ENCODE data around the gene LRBA. TPM values are rescaled to one million over a fixed set of nuclear protein-coding genes. Genes with fewer than 3 reads are reported as not detected.

Gene LRBA
- total and polyA plus RNA-seq, 9 of the 15 experiments (the other 6 are each of a cell fraction or from before 2014, with no cell fraction given), result 24.2 to 88.7 (median 59.7) TPM

DNA sequence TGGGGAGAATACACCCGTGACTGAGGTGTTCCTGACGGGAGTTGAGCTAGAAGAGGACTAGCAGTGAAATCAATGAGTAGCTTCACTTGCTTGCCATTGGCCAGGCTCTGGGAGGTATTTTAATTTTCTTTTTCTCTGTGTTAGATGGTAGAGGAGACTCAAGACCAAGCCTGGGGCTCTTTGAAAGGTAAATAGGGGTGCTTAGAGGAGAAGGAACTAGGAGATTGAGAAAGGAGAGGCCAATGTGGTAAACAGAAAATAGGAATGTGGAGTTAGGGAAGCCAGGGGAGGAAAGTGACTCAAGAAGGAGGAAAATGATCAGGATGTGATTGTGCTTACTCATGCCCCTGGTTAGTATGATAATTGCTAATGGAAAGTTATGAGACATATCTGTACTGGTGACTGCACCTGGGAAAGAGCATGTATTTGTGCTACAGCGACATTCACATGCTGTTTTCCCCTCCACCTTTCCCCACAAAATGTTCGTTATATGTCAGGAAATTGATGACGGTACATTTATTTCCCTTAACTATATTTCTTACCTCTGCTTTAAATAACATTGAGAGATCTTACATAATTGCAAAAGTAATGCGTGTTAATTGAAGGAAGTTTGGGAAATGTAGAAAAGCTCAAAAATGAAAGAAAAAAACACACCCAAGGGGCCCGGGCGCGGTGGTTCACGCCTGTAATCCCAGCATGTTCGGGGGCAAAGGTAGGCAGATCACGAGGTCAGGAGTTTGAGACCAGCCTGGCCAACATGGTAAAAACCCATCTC, 16.9 kb upstream of the LRBA start (continued):
- peak; percentile 99 for TF ChIP-seq ZNF316 (IDR thresholded peaks at IDR 0.05)
- TF ChIP-seq, protein P1, sequence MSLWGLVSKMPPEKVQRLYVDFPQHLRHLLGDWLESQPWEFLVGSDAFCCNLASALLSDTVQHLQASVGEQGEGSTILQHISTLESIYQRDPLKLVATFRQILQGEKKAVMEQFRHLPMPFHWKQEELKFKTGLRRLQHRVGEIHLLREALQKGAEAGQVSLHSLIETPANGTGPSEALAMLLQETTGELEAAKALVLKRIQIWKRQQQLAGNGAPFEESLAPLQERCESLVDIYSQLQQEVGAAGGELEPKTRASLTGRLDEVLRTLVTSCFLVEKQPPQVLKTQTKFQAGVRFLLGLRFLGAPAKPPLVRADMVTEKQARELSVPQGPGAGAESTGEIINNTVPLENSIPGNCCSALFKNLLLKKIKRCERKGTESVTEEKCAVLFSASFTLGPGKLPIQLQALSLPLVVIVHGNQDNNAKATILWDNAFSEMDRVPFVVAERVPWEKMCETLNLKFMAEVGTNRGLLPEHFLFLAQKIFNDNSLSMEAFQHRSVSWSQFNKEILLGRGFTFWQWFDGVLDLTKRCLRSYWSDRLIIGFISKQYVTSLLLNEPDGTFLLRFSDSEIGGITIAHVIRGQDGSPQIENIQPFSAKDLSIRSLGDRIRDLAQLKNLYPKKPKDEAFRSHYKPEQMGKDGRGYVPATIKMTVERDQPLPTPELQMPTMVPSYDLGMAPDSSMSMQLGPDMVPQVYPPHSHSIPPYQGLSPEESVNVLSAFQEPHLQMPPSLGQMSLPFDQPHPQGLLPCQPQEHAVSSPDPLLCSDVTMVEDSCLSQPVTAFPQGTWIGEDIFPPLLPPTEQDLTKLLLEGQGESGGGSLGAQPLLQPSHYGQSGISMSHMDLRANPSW (CRISPR knock-in tag; IDR thresholded peaks at IDR 0.05), result no peak
- no peak for TF ChIP-seq KLF6 (CRISPR knock-in tag; IDR thresholded peaks at IDR 0.05; ENCODE audit: borderline replicate concordance)
- peak; percentile 87 for TF ChIP-seq CBFA2T2 (conservative IDR thresholded peaks at IDR 0.05)
- TF ChIP-seq, protein P2, sequence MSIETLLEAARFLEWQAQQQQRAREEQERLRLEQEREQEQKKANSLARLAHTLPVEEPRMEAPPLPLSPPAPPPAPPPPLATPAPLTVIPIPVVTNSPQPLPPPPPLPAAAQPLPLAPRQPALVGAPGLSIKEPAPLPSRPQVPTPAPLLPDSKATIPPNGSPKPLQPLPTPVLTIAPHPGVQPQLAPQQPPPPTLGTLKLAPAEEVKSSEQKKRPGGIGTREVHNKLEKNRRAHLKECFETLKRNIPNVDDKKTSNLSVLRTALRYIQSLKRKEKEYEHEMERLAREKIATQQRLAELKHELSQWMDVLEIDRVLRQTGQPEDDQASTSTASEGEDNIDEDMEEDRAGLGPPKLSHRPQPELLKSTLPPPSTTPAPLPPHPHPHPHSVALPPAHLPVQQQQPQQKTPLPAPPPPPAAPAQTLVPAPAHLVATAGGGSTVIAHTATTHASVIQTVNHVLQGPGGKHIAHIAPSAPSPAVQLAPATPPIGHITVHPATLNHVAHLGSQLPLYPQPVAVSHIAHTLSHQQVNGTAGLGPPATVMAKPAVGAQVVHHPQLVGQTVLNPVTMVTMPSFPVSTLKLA (conservative IDR thresholded peaks at IDR 0.05), result peak; percentile 44 to 56; a peak in 3 of 4 replicates
- TF ChIP-seq ARHGAP35 (IDR thresholded peaks at IDR 0.05; ENCODE audit: partially characterized antibody), result no peak
- TF ChIP-seq U2AF1 (optimal IDR thresholded peaks at IDR 0.05; ENCODE audit: low read depth, low read length), result no peak
- TF ChIP-seq ZBTB40 (IDR thresholded peaks at IDR 0.05), result peak; percentile 19
- no peak for TF ChIP-seq ZBTB40 (CRISPR knock-in tag; IDR thresholded peaks at IDR 0.05)
- no peak for TF ChIP-seq SRSF1 (IDR thresholded peaks at IDR 0.05; ENCODE audit: low read depth, low read length)
- peak; percentile 97 for TF ChIP-seq MAFG (tag; conservative IDR thresholded peaks at IDR 0.05)
- TF ChIP-seq PREB (CRISPR knock-in tag; IDR thresholded peaks at IDR 0.05), result no peak

Measured in K562 (cell line).